ENCODE data around the gene ASPG.
A peak's percentile ranks its signal among the peaks of the same experiment; 100 is the strongest.

Gene ASPG

DNA sequence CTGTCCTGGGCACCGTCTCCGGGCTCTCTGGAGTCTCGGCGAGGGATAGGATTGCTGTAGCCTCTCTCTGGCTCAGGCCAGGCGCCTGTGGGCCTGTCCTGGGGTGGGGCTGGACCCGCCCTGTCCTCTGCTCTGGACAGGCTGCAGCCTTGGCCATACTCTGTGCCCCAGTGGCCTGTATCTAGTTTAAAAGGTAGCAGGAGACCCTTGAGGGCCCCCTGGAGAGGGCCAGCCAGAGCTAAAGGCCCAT lies 54.6 kb downstream of the ASPG start:
- peaks cover 4% of the 10 kb centered on the region; the same call in 1 of the 2 replicates for H3K36me3 ChIP-seq (ENCODE audit: control insufficient read depth, insufficient read depth, low read length)
- H3K9ac ChIP-seq (ENCODE audit: low read length), result no peak overlapping the region
- H3K4me1 ChIP-seq (ENCODE audit: control insufficient read depth, insufficient read depth, low read length), result peaks cover 41% of the 10 kb centered on the region
- H3K27ac ChIP-seq (ENCODE audit: low read depth, low read length), result no peak overlapping the region
- H3K9me3 ChIP-seq (ENCODE audit: control insufficient read depth, insufficient read depth, low read depth, low read length), result no peaks in the 10 kb centered on the region
- H3K4me3 ChIP-seq (ENCODE audit: low read depth, low read length), result peak overlapping the region; percentile 85
- peaks cover 29% of the 10 kb centered on the region for H3K27me3 ChIP-seq (ENCODE audit: control insufficient read depth, insufficient read depth, low read length)

GRCh38 chr14:104140463-104141331 lies 55.2 kb downstream of the ASPG start:
- no peak overlapping the region for H3K27ac ChIP-seq (ENCODE audit: low read depth, low read length)
- H3K4me3 ChIP-seq (ENCODE audit: low read depth, low read length), result peak overlapping the region; percentile 85
- H3K9ac ChIP-seq (ENCODE audit: low read length), result no peak overlapping the region
- peaks cover 35% of the 10 kb centered on the region for H3K4me1 ChIP-seq (ENCODE audit: control insufficient read depth, insufficient read depth, low read length)
- H3K9me3 ChIP-seq (ENCODE audit: control insufficient read depth, insufficient read depth, low read depth, low read length), result no peaks in the 10 kb centered on the region
- peaks cover 4% of the 10 kb centered on the region; the same call in 1 of the 2 replicates for H3K36me3 ChIP-seq (ENCODE audit: control insufficient read depth, insufficient read depth, low read length)
- H3K27me3 ChIP-seq (ENCODE audit: control insufficient read depth, insufficient read depth, low read length), result peaks cover 23% of the 10 kb centered on the region

- Histone ChIP-seq H3K4me3 (ENCODE audit: low read depth, low read length) (no peak overlapping the region), H3K36me3 (ENCODE audit: control insufficient read depth, insufficient read depth, low read length) (peaks cover 4% of the 10 kb centered on the region; the same call in 1 of the 2 replicates), H3K27me3 (ENCODE audit: control insufficient read depth, insufficient read depth, low read length) (peaks cover 15% of the 10 kb centered on the region), H3K9ac (ENCODE audit: low read length) (no peak overlapping the region), H3K9me3 (ENCODE audit: control insufficient read depth, insufficient read depth, low read depth, low read length) (no peaks in the 10 kb centered on the region), H3K27ac (ENCODE audit: low read depth, low read length) (no peak overlapping the region), H3K4me1 (ENCODE audit: control insufficient read depth, insufficient read depth, low read length) (peaks cover 34% of the 10 kb centered on the region)
Measured at GRCh38 chr14:104141621-104142091, 56.2 kb downstream of the ASPG start.

DNA sequence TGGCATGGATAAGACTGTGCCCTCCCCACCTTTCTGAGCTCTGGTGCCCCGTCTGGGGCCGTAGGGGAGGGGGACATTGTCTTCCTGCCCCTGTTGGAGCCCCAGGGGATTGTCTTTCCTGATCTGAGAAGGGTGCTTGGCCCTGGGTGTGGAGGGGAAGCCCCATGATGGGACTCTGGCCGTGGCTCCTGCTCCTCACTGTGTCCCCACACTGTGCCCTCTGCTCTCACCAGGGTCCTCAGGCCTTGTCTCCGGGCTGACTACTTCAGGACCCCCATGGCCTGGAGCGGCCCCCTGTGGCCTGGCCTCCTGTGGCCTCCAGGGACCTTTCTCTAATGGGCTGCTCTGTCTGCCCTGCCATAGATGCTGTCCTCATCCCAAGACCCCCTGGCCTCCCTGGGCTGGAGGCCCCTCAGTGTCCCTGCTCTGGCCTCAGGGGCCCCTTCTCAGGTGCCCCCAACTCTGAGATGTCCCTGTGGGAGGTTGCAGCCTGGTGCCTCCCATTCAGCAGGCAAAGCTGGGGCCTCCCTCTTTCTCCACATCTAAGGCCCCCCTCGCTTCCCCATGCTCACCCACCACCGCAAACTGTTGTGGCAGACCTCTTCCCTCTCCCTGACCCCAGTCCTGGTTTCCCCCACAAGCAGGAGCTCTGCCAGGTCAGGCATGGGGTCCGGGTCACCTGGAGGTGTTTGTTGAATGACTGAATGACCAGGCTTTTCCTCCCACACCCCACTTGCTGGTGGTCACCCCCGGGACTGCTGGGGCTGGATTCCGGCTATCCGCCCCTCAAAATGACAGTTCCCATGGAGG lies 56.8 kb downstream of the ASPG start:
- H3K27ac ChIP-seq (ENCODE audit: low read depth, low read length), result no peak overlapping the region
- H3K9me3 ChIP-seq (ENCODE audit: control insufficient read depth, insufficient read depth, low read depth, low read length), result no peaks in the 10 kb centered on the region
- H3K36me3 ChIP-seq (ENCODE audit: control insufficient read depth, insufficient read depth, low read length), result peaks cover 4% of the 10 kb centered on the region; the same call in 1 of the 2 replicates
- H3K27me3 ChIP-seq (ENCODE audit: control insufficient read depth, insufficient read depth, low read length), result peaks cover 8% of the 10 kb centered on the region
- H3K9ac ChIP-seq (ENCODE audit: low read length), result no peak overlapping the region
- H3K4me3 ChIP-seq (ENCODE audit: low read depth, low read length), result no peak overlapping the region
- peaks cover 31% of the 10 kb centered on the region for H3K4me1 ChIP-seq (ENCODE audit: control insufficient read depth, insufficient read depth, low read length)

DNA sequence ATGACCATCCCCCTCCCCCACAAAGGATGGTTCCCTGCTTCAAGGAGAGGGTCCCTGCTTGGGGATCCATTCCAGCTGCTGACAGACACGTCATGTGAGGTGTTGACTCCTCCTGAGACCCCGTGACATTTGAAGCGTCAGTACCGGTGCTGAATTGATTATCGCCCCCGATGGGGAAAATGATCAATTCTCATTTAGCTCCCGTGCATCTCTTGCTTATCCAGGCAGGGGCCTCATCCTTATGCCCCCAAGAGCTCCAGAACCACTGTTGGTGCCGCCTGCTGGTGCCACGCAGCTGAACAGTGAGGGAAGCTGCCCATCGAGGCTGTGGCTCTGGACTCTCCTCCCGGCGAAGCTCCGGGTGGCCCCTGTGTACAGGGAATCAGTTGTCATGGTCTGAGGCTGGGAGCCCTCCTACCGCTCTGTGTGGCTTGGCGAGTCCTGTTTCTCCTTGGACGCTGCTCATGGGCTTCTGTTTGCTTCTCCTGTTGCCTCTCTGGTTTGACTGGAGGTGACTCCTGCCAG lies 57.5 kb downstream of the ASPG start:
- Histone ChIP-seq H3K4me3 (ENCODE audit: low read depth, low read length) (no peak overlapping the region), H3K27me3 (ENCODE audit: control insufficient read depth, insufficient read depth, low read length) (peaks cover 3% of the 10 kb centered on the region), H3K9ac (ENCODE audit: low read length) (no peak overlapping the region), H3K9me3 (ENCODE audit: control insufficient read depth, insufficient read depth, low read depth, low read length) (no peaks in the 10 kb centered on the region), H3K27ac (ENCODE audit: low read depth, low read length) (no peak overlapping the region), H3K4me1 (ENCODE audit: control insufficient read depth, insufficient read depth, low read length) (peaks cover 38% of the 10 kb centered on the region), H3K36me3 (ENCODE audit: control insufficient read depth, insufficient read depth, low read length) (peaks cover 4% of the 10 kb centered on the region; the same call in 1 of the 2 replicates)

GRCh38 chr14:104143521-104144452 lies 58.3 kb downstream of the ASPG start:
- peaks cover 45% of the 10 kb centered on the region for H3K4me1 ChIP-seq (ENCODE audit: control insufficient read depth, insufficient read depth, low read length)

GRCh38 chr14:104144453-104144790 lies 58.9 kb downstream of the ASPG start:
- Histone ChIP-seq H3K4me1 (ENCODE audit: control insufficient read depth, insufficient read depth, low read length) (peaks cover 47% of the 10 kb centered on the region), H3K4me3 (ENCODE audit: low read depth, low read length) (no peak overlapping the region), H3K27me3 (ENCODE audit: control insufficient read depth, insufficient read depth, low read length) (no peaks in the 10 kb centered on the region), H3K9me3 (ENCODE audit: control insufficient read depth, insufficient read depth, low read depth, low read length) (no peaks in the 10 kb centered on the region), H3K27ac (ENCODE audit: low read depth, low read length) (no peak overlapping the region), H3K9ac (ENCODE audit: low read length) (no peak overlapping the region), H3K36me3 (ENCODE audit: control insufficient read depth, insufficient read depth, low read length) (peaks cover 4% of the 10 kb centered on the region; the same call in 1 of the 2 replicates)

More at GRCh38 chr14:104143521-104144452, 58.3 kb downstream of the ASPG start:
- peaks cover 4% of the 10 kb centered on the region; the same call in 1 of the 2 replicates for H3K36me3 ChIP-seq (ENCODE audit: control insufficient read depth, insufficient read depth, low read length)
- peaks cover 3% of the 10 kb centered on the region; the same call in 1 of the 2 replicates for H3K27me3 ChIP-seq (ENCODE audit: control insufficient read depth, insufficient read depth, low read length)
- H3K27ac ChIP-seq (ENCODE audit: low read depth, low read length), result no peak overlapping the region
- H3K9ac ChIP-seq (ENCODE audit: low read length), result no peak overlapping the region
- H3K9me3 ChIP-seq (ENCODE audit: control insufficient read depth, insufficient read depth, low read depth, low read length), result no peaks in the 10 kb centered on the region
- H3K4me3 ChIP-seq (ENCODE audit: low read depth, low read length), result no peak overlapping the region

- no peak overlapping the region for H3K27ac ChIP-seq (ENCODE audit: low read depth, low read length)
- H3K4me3 ChIP-seq (ENCODE audit: low read depth, low read length), result no peak overlapping the region
- peaks cover 45% of the 10 kb centered on the region for H3K4me1 ChIP-seq (ENCODE audit: control insufficient read depth, insufficient read depth, low read length)
- H3K36me3 ChIP-seq (ENCODE audit: control insufficient read depth, insufficient read depth, low read length), result peaks cover 4% of the 10 kb centered on the region; the same call in 1 of the 2 replicates
- H3K27me3 ChIP-seq (ENCODE audit: control insufficient read depth, insufficient read depth, low read length), result no peaks in the 10 kb centered on the region
- no peak overlapping the region for H3K9ac ChIP-seq (ENCODE audit: low read length)
- no peaks in the 10 kb centered on the region for H3K9me3 ChIP-seq (ENCODE audit: control insufficient read depth, insufficient read depth, low read depth, low read length)
Measured at GRCh38 chr14:104144911-104145825, 59.7 kb downstream of the ASPG start.

GRCh38 chr14:104145826-104146601 lies 60.5 kb downstream of the ASPG start:
- H3K4me1 ChIP-seq (ENCODE audit: control insufficient read depth, insufficient read depth, low read length), result peaks cover 45% of the 10 kb centered on the region

More at GRCh38 chr14:104145826-104146601, 60.5 kb downstream of the ASPG start:
- no peak overlapping the region for H3K9ac ChIP-seq (ENCODE audit: low read length)
- H3K9me3 ChIP-seq (ENCODE audit: control insufficient read depth, insufficient read depth, low read depth, low read length), result no peaks in the 10 kb centered on the region
- no peak overlapping the region for H3K4me3 ChIP-seq (ENCODE audit: low read depth, low read length)
- no peaks in the 10 kb centered on the region for H3K27me3 ChIP-seq (ENCODE audit: control insufficient read depth, insufficient read depth, low read length)
- peaks cover 4% of the 10 kb centered on the region; the same call in 1 of the 2 replicates for H3K36me3 ChIP-seq (ENCODE audit: control insufficient read depth, insufficient read depth, low read length)
- H3K27ac ChIP-seq (ENCODE audit: low read depth, low read length), result no peak overlapping the region
